CD8-positive, alpha-beta memory T cell (primary cell): ENCODE measurements around the gene DCP1A. TPM values are rescaled to one million over a fixed set of nuclear protein-coding genes. Genes with fewer than 3 reads are reported as not detected.
A peak's percentile ranks its signal among the peaks of the same experiment; 100 is the strongest.

ENCODE experiments used
- CTCF ChIA-PET: fragments of 350-600 bp; sonication (Branson Sonifier 250); formaldehyde crosslinking; loops from one replicate; lab custom pipeline; 2021; ENCODE audit warnings: antibody characterized with exemption; lab: Charles Lee
- POLR2A ChIA-PET: fragments of 350-600 bp; sonication (Branson Sonifier 250); formaldehyde crosslinking; loops from one replicate; lab custom pipeline; 2021; ENCODE audit warnings: antibody characterized with exemption; lab: Charles Lee
- DNase-seq, 5 donors: peaks; one replicate each; pipeline versions ENCODE4 v3.0.0 to v3.0.0-alpha.2; 2020 to 2022; ENCODE audit warnings: mixed read lengths in 1 of 5
- H3K27ac ChIP-seq: one replicate; pipeline ENCODE4 v1.7.0; 2013; ENCODE audit warnings: low read depth, mild to moderate bottlenecking, low read length, moderate library complexity
- H3K27me3 ChIP-seq: 2 replicates; pipeline ENCODE4 v1.7.0; 2013; ENCODE audit warnings: low read length, mild to moderate bottlenecking; ENCODE audit not compliant: insufficient read depth, poor library complexity, severe bottlenecking
- H3K36me3 ChIP-seq: 2 replicates; pipeline ENCODE4 v1.7.0; 2013; ENCODE audit warnings: mild to moderate bottlenecking, low read length, moderate library complexity; ENCODE audit not compliant: insufficient read depth
- H3K4me1 ChIP-seq: 2 replicates; pipeline ENCODE4 v1.7.0; 2013; ENCODE audit warnings: mild to moderate bottlenecking, low read length, moderate library complexity; ENCODE audit not compliant: insufficient read depth
- H3K4me3 ChIP-seq: 2 replicates; pipeline ENCODE4 v1.7.0; 2013; ENCODE audit warnings: mild to moderate bottlenecking, low read length
- H3K9me3 ChIP-seq: 2 replicates; pipeline ENCODE4 v1.7.0; 2013; ENCODE audit warnings: mild to moderate bottlenecking, low read length
- H3K27ac Mint-ChIP-seq, 8 donors: one replicate each; pipeline ENCODE4 v1.8.0; 2020 to 2021; ENCODE audit warnings: mixed read lengths in 8 of 8, mild to moderate bottlenecking in 6 of 8, inconsistent platforms in 3 of 8, moderate library complexity in 3 of 8
- H3K27me3 Mint-ChIP-seq, 2 donors: one replicate each; pipeline ENCODE4 v1.8.0; 2020 to 2021; ENCODE audit warnings: mixed read lengths in 2 of 2, mild to moderate bottlenecking in 1 of 2, moderate library complexity in 1 of 2
- H3K36me3 Mint-ChIP-seq, 3 donors: one replicate each; pipeline ENCODE4 v1.8.0; 2020 to 2021; ENCODE audit warnings: mixed read lengths in 3 of 3, inconsistent platforms in 1 of 3, mild to moderate bottlenecking in 1 of 3
- H3K4me1 Mint-ChIP-seq, 3 donors: one replicate each; pipeline ENCODE4 v1.8.0; 2020 to 2021; ENCODE audit warnings: mixed read lengths in 3 of 3, inconsistent platforms in 1 of 3, mild to moderate bottlenecking in 1 of 3
- H3K4me3 Mint-ChIP-seq, 7 donors: one replicate each; pipeline ENCODE4 v1.8.0; 2020 to 2021; ENCODE audit warnings: mixed read lengths in 7 of 7, mild to moderate bottlenecking in 6 of 7, moderate library complexity in 4 of 7, inconsistent platforms in 2 of 7
- H3K9me3 Mint-ChIP-seq, 5 donors: one replicate each; pipeline ENCODE4 v1.8.0; 2020 to 2022; ENCODE audit warnings: mixed read lengths in 5 of 5, mild to moderate bottlenecking in 3 of 5, moderate library complexity in 2 of 5, inconsistent platforms in 1 of 5
- polyA plus RNA-seq: library from polyadenylated mRNA; unstranded; fragments of 300-500 nt; fragmentation: Illumina TruSeq; gene quantifications from one replicate; pipeline ENCODE4 v1.2.3, GENCODE V29; 2021
- total RNA-seq, 2 experiments: library from RNA; stranded (reverse); gene quantifications; one replicate each; pipeline ENCODE4 v1.2.3, GENCODE V29; 2021

DCP1A gene
- total and polyA plus RNA-seq, 3 experiments from 2014 or later = 40.1 to 82.4 (median 40.2) TPM

GRCh38 chr3:53242155-53242554 is 105.2 kb downstream of the DCP1A start:
- Histone ChIP-seq H3K4me3 (no peak overlapping the region), H3K4me1 (no peaks in the 10 kb centered on the region), H3K36me3 (peaks cover 23% of the 10 kb centered on the region), H3K27me3 (no peaks in the 10 kb centered on the region), H3K27ac (no peak overlapping the region), H3K9me3 (no peaks in the 10 kb centered on the region)
- H3K27ac Mint-ChIP-seq = peak overlapping the region in 2 of 8 donors; percentile 12 to 73
- peaks cover 9 to 22% (median 21%) of the 10 kb centered on the region in 3 donors for H3K4me1 Mint-ChIP-seq
- H3K27me3 Mint-ChIP-seq = no peaks in the 10 kb centered on the region
- peaks cover 0 to 57% (median 11%) of the 10 kb centered on the region in 3 donors for H3K36me3 Mint-ChIP-seq
- CTCF ChIA-PET = interaction anchor here (0.9 kb wide), 1 partner anchor 22 kb away, joined by 3 read pairs; no protein-coding TSS in a partner anchor
- H3K4me3 Mint-ChIP-seq = no peak overlapping the region
- no peaks in the 10 kb centered on the region for H3K9me3 Mint-ChIP-seq
- no peak for DNase-seq
- POLR2A ChIA-PET = interaction anchor here (0.5 kb wide), 1 partner anchor 43 kb away, joined by 4 read pairs; no protein-coding TSS in a partner anchor

- H3K4me3 Mint-ChIP-seq = no peak overlapping the region
- peaks cover 7 to 18% (median 15%) of the 10 kb centered on the region in 3 donors for H3K4me1 Mint-ChIP-seq
- no peak overlapping the region for H3K27ac Mint-ChIP-seq
- H3K27me3 ChIP-seq = no peaks in the 10 kb centered on the region
- CTCF ChIA-PET = interaction anchor here (0.9 kb wide), 1 partner anchor 21 kb away, joined by 3 read pairs; no protein-coding TSS in a partner anchor
- no peaks in the 10 kb centered on the region for H3K27me3 Mint-ChIP-seq
- H3K9me3 Mint-ChIP-seq = no peaks in the 10 kb centered on the region
- H3K9me3 ChIP-seq = no peaks in the 10 kb centered on the region
- peaks cover 0 to 60% (median 9%) of the 10 kb centered on the region in 3 donors for H3K36me3 Mint-ChIP-seq
- POLR2A ChIA-PET = interaction anchor here (0.5 kb wide), 1 partner anchor 43 kb away, joined by 4 read pairs; no protein-coding TSS in a partner anchor
- no peak for DNase-seq
- peaks cover 28% of the 10 kb centered on the region for H3K36me3 ChIP-seq
- no peaks in the 10 kb centered on the region for H3K4me1 ChIP-seq
- H3K4me3 ChIP-seq = no peak overlapping the region
- no peak overlapping the region for H3K27ac ChIP-seq
Observed at GRCh38 chr3:53240989-53241972, 106.1 kb downstream of the DCP1A start.

DNA sequence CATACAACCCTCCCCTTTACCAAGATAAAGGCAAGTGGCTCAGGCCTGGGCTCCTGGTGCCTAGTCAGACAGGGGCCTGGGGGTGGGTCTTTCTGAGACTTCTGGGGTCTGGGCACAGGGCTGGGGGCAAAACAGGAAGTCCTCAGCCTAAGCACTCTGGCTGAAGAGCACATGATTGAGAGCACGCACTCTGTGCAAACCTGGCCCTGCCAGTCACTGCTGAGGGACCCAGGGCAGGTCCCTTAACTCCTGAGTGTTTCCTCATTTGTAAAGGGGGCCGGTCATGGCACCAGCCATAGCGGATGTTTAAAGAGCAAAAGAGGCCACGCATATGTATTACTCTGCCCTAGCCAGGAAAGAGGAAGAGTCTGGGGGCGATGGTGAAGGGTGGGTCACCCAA is 107.5 kb downstream of the DCP1A start:
- H3K4me3 ChIP-seq = no peak overlapping the region
- H3K4me3 Mint-ChIP-seq = no peak overlapping the region
- DNase-seq = no peak
- H3K4me1 ChIP-seq = no peaks in the 10 kb centered on the region
- H3K27me3 ChIP-seq = no peaks in the 10 kb centered on the region
- ChIA-PET CTCF (no interaction called here), POLR2A (no interaction called here)
- no peaks in the 10 kb centered on the region for H3K27me3 Mint-ChIP-seq
- H3K27ac ChIP-seq = no peak overlapping the region
- peaks cover 6 to 14% (median 8%) of the 10 kb centered on the region in 3 donors for H3K4me1 Mint-ChIP-seq
- H3K9me3 ChIP-seq = no peaks in the 10 kb centered on the region
- peaks cover 28% of the 10 kb centered on the region for H3K36me3 ChIP-seq
- no peaks in the 10 kb centered on the region for H3K9me3 Mint-ChIP-seq
- H3K36me3 Mint-ChIP-seq = peaks cover 0 to 64% (median 9%) of the 10 kb centered on the region in 3 donors
- H3K27ac Mint-ChIP-seq = peak overlapping the region in 2 of 8 donors; percentile 38 to 54

DNA sequence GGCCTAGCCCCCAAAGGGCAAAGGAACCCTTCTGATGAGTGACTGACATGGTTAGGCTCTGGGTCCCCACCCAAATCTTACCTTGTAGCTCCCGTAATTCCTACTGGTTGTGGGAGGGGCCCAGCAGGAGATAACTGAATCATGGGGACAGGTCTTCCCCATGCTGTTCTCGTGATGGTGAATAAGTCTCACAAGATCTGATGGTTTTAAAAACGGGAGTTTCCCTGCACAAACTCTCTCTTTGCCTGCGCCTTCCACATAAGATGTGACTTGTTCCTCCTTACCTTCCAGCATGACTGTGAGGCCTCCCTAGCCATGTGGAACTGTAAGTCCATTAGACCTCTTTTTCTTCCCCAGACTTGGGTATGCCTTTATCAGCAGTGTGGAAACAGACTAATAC is 108.5 kb downstream of the DCP1A start:
- no peaks in the 10 kb centered on the region for H3K9me3 Mint-ChIP-seq
- H3K4me3 ChIP-seq = no peak overlapping the region
- ChIA-PET POLR2A (no interaction called here), CTCF (no interaction called here)
- H3K36me3 ChIP-seq = peaks cover 28% of the 10 kb centered on the region
- H3K36me3 Mint-ChIP-seq = peaks cover 0 to 73% (median 9%) of the 10 kb centered on the region in 3 donors
- H3K4me1 Mint-ChIP-seq = peaks cover 6 to 8% (median 8%) of the 10 kb centered on the region in 3 donors
- H3K27ac ChIP-seq = no peak overlapping the region
- DNase-seq = no peak
- no peaks in the 10 kb centered on the region for H3K9me3 ChIP-seq
- no peaks in the 10 kb centered on the region for H3K27me3 Mint-ChIP-seq
- H3K27ac Mint-ChIP-seq = peak overlapping the region in 1 of 8 donors; percentile 80
- no peak overlapping the region for H3K4me3 Mint-ChIP-seq
- no peaks in the 10 kb centered on the region for H3K27me3 ChIP-seq
- H3K4me1 ChIP-seq = no peaks in the 10 kb centered on the region

- H3K9me3 Mint-ChIP-seq = no peaks in the 10 kb centered on the region
- CTCF ChIA-PET = interaction anchor here (1.4 kb wide), 1 partner anchor 10 kb away, joined by 4 read pairs; no protein-coding TSS in a partner anchor
- POLR2A ChIA-PET = no interaction called here
- no peak for DNase-seq
- H3K4me3 ChIP-seq = no peak overlapping the region
- no peaks in the 10 kb centered on the region for H3K27me3 ChIP-seq
- peaks cover 28% of the 10 kb centered on the region for H3K36me3 ChIP-seq
- H3K27me3 Mint-ChIP-seq = no peaks in the 10 kb centered on the region
- no peak overlapping the region for H3K27ac Mint-ChIP-seq
- H3K4me1 Mint-ChIP-seq = peaks cover 1 to 2% (median 2%) of the 10 kb centered on the region in 3 donors
- no peak overlapping the region for H3K27ac ChIP-seq
- H3K9me3 ChIP-seq = no peaks in the 10 kb centered on the region
- H3K4me3 Mint-ChIP-seq = no peak overlapping the region
- no peaks in the 10 kb centered on the region for H3K4me1 ChIP-seq
- H3K36me3 Mint-ChIP-seq = peaks cover 0 to 75% (median 12%) of the 10 kb centered on the region in 3 donors
Observed at GRCh38 chr3:53238051-53238850, 109.1 kb downstream of the DCP1A start.

- Histone ChIP-seq H3K9me3 (no peaks in the 10 kb centered on the region), H3K4me1 (no peaks in the 10 kb centered on the region), H3K27ac (peak overlapping the region; percentile 31), H3K36me3 (peaks cover 28% of the 10 kb centered on the region), H3K4me3 (no peak overlapping the region), H3K27me3 (no peaks in the 10 kb centered on the region)
- Mint-ChIP-seq H3K9me3 (no peaks in the 10 kb centered on the region), H3K27me3 (no peaks in the 10 kb centered on the region), H3K4me1 (no peaks in the 10 kb centered on the region), H3K4me3 (no peak overlapping the region), H3K36me3 (peaks cover 0 to 83% (median 12%) of the 10 kb centered on the region in 3 donors), H3K27ac (no peak overlapping the region)
- CTCF ChIA-PET = no interaction called here
- POLR2A ChIA-PET = no interaction called here
- no peak for DNase-seq
Observed at GRCh38 chr3:53236112-53236841, 111.1 kb downstream of the DCP1A start.

- POLR2A ChIA-PET = no interaction called here
- no peaks in the 10 kb centered on the region for H3K27me3 ChIP-seq
- H3K36me3 ChIP-seq = peaks cover 31% of the 10 kb centered on the region
- CTCF ChIA-PET = no interaction called here
- H3K4me3 ChIP-seq = no peak overlapping the region
- peak overlapping the region; percentile 31 for H3K27ac ChIP-seq
- Mint-ChIP-seq H3K36me3 (peaks cover 0 to 82% (median 12%) of the 10 kb centered on the region in 3 donors), H3K9me3 (no peaks in the 10 kb centered on the region), H3K4me1 (no peaks in the 10 kb centered on the region), H3K27me3 (no peaks in the 10 kb centered on the region), H3K27ac (peak overlapping the region in 4 of 8 donors; percentile 19 to 65 (median 57)), H3K4me3 (no peak overlapping the region)
- no peaks in the 10 kb centered on the region for H3K4me1 ChIP-seq
- DNase-seq = no peak
- H3K9me3 ChIP-seq = no peaks in the 10 kb centered on the region
Observed at GRCh38 chr3:53235545-53235944, 111.8 kb downstream of the DCP1A start.
